ENCODE data around the gene USP24.
A peak's percentile ranks its signal among the peaks of the same experiment; 100 is the strongest.
"Not testable (repeated sequence)": the region's sequence is repeated elsewhere in the genome, so short reads cannot be mapped to it uniquely, and the experiment has no call there.

Gene USP24

GRCh38 chr1:55215194-55216021 is at the start of gene USP24:
USP24 (minus strand) TSS chr1:55215364; CDS start chr1:55215113, 251 bp downstream.
- peak; percentile 32 for DNase-seq

GRCh38 chr1:55262822-55263221 is 47.7 kb upstream of the USP24 start:
- DNase-seq = no peak

- DNase-seq = no peak
These were observed 44.9 kb upstream of the USP24 start for GRCh38 chr1:55259911-55260609.

GRCh38 chr1:55257958-55258357 is 42.8 kb upstream of the USP24 start:
- no peak for DNase-seq

- no peak for DNase-seq
These were observed 40.7 kb upstream of the USP24 start for GRCh38 chr1:55255901-55256300.

GRCh38 chr1:55252942-55253589 is 37.9 kb upstream of the USP24 start:
- DNase-seq = no peak

- DNase-seq = no peak
These were observed 35.4 kb upstream of the USP24 start for GRCh38 chr1:55250399-55251075.

- DNase-seq = no peak
These were observed 34.7 kb upstream of the USP24 start for GRCh38 chr1:55249646-55250398.

GRCh38 chr1:55246896-55247295 is 31.7 kb upstream of the USP24 start:
- DNase-seq = no peak

- no peak for DNase-seq
These were observed 31.2 kb upstream of the USP24 start for GRCh38 chr1:55246331-55246730.

- no peak for DNase-seq
These were observed 30.6 kb upstream of the USP24 start for GRCh38 chr1:55245781-55246180.

GRCh38 chr1:55244476-55245099 is 29.4 kb upstream of the USP24 start:
- DNase-seq = no peak

GRCh38 chr1:55243655-55244054 is 28.5 kb upstream of the USP24 start:
- DNase-seq = no peak

GRCh38 chr1:55239548-55239947 is 24.4 kb upstream of the USP24 start:
- no peak for DNase-seq

GRCh38 chr1:55235722-55236121 is 20.6 kb upstream of the USP24 start:
- DNase-seq = peak; percentile 13

GRCh38 chr1:55234016-55234415 is 18.9 kb upstream of the USP24 start:
- no peak for DNase-seq

GRCh38 chr1:55233145-55233777 is 18.1 kb upstream of the USP24 start:
- no peak for DNase-seq

- DNase-seq = no peak
These were observed 17.4 kb upstream of the USP24 start for GRCh38 chr1:55232448-55233144.

GRCh38 chr1:55231745-55232144 is 16.6 kb upstream of the USP24 start:
- no peak for DNase-seq

GRCh38 chr1:55230659-55231058 is 15.5 kb upstream of the USP24 start:
- no peak for DNase-seq

- DNase-seq = not testable (repeated sequence)
These were observed 14.6 kb upstream of the USP24 start for GRCh38 chr1:55229726-55230125.
